Measurements from ENCODE around the gene BBLN.
"Not testable (repeated sequence)": the region's sequence is repeated elsewhere in the genome, so short reads cannot be mapped to it uniquely, and the experiment has no call there.

BBLN gene

DNA sequence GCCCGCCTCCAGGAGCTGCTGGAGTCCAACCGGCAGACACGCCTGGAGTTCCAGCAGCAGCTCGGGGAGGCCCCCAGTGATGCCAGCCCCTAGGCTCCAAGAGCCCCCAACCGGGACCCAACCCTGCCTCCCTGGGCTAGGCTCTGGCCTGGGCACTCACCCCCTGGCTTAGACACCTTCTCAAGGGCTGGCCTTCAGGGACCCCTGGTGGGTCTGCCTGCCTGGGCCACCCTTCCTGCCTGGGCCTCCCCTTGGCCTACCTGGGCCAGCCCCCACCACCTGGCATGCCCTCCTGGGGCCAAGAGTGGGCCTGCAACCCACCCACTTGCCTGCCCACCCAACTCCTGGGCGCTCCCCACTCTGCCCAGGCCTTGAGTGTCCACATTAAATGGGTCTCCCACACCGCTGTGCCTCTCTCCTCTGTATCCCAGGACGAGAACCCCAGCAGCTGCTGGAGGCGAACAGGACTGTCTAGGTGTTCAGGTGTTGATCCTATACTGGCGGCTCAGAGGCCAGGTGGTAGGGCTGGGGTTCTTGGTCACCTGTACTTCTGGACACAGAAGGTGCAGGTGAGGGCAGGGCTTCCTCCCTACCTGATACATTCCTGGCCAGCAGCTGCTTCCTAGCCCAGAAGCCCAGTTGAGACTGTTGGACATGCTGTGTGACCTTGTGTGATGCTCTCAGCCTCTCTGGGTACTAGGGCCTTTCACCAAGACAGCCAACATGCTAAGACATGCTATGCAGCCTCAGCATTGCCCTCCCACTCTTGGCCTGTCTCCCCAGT, 3.6 kb downstream of the BBLN start:
- Mint-ChIP-seq H3K36me3 (peaks cover 8% of the 10 kb centered on the region), H3K27me3 (no peaks in the 10 kb centered on the region), H3K9me3 (no peaks in the 10 kb centered on the region), H3K27ac (no peak overlapping the region), H3K4me3 (no peak overlapping the region), H3K4me1 (peaks cover 21% of the 10 kb centered on the region)

DNA sequence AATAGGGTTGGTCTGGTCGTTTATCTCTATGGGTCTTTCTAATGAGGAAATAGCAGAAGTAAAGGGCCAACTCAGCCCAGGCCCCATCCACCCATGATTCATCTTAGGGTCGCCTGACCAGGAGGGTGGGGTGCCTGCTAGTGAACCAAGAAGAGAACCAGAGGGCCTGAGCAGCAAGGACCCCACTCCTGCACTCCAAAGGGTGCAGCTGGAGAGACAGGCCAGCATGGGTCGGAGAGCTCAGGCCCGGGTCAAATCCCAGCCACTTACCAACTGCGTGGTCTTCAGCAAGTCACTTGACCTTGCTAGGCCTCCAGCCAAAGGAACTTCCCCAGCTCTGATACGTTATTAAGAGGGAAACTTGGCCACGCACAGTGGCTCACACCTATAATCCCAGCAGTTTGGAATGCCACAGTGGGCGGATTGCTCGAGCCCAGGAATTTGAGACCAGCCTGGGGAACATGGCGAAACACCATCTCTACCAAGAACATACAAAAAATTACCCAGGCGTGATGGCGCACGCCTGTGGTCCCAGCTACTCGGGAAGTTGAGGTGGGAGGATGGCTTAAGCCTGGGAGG, 4.3 kb downstream of the BBLN start:
- Mint-ChIP-seq H3K9me3 (no peaks in the 10 kb centered on the region), H3K27me3 (no peaks in the 10 kb centered on the region), H3K4me1 (peaks cover 18% of the 10 kb centered on the region), H3K27ac (no peak overlapping the region), H3K4me3 (no peak overlapping the region), H3K36me3 (peaks cover 9% of the 10 kb centered on the region)

DNA sequence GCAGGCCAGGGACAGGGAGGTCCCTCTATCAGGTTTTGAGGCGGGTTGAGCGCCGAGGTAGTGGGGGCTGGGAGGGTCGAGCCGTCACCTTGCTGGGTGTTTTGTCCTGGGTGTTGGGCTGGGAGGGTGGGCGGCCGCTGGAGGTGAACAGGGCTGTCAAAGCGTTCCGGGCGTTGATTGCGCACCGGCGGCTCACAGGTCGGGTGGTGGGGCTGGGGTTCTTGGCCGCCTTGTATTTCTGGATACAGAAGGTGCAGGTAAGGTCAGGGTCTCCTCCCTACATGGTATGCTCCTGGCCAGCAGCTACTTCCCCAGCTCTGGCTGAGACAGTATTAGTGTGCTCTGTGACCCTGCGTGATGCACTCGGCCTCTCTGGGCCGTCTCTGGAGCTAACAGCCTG, 6.1 kb downstream of the BBLN start:
- no peaks in the 10 kb centered on the region for H3K27me3 Mint-ChIP-seq
- H3K4me1 Mint-ChIP-seq, result peaks cover 13% of the 10 kb centered on the region
- H3K9me3 Mint-ChIP-seq, result no peaks in the 10 kb centered on the region
- H3K36me3 Mint-ChIP-seq, result peaks cover 9% of the 10 kb centered on the region
- no peak overlapping the region for H3K4me3 Mint-ChIP-seq
- H3K27ac Mint-ChIP-seq, result no peak overlapping the region

DNA sequence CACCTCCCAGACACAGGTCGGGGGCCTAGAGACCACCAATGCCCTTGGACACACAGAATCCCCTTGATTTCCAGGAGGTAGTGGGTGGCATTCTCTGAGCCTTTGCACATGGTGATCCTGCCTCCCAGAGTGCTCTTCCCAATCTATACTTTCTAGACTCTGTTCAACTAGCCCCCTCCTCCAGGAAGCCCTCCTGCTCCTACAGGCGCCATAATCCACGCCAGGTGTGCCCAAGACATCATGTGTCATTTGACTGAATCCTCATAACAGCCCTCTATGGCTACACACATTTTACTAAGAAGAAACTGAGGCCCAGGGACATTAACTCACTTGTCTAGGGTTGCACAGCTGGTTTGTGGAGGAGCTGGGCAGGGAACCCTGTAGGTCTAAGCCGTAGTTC, 7.1 kb downstream of the BBLN start:
- H3K4me1 Mint-ChIP-seq, result peaks cover 6% of the 10 kb centered on the region
- H3K27me3 Mint-ChIP-seq, result no peaks in the 10 kb centered on the region
- H3K4me3 Mint-ChIP-seq, result no peak overlapping the region
- no peak overlapping the region for H3K27ac Mint-ChIP-seq
- H3K9me3 Mint-ChIP-seq, result no peaks in the 10 kb centered on the region
- H3K36me3 Mint-ChIP-seq, result peaks cover 8% of the 10 kb centered on the region

DNA sequence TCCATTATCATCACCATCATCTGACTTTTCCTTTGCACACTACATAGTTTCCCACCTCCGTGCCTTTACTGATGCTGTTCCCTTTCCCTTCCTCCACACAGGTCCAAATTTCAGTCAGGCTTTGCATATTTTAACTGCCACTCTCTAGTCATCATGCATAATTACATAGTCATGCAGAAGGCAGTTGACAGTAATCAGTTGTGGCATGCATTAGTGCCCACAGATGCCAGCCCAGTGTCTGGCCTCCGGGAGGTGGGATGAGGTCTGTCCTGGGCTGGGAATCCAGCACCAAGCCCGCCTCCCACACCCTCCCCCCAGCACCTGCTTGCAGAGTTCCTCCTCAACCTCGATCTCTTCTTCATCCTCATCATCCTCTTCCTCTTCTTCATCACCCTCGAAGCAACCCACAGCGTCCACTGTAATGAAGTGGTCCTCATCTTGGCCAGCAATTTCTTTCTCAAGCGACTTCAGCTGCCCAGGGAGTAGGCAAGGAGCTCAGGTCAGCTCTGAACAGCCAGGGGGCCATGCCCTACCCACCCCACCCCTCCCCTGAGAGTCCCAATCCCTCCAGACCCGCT, 8.8 kb downstream of the BBLN start:
- Mint-ChIP-seq H3K4me1 (no peaks in the 10 kb centered on the region), H3K27ac (no peak overlapping the region), H3K36me3 (peaks cover 7% of the 10 kb centered on the region), H3K27me3 (no peaks in the 10 kb centered on the region), H3K9me3 (no peaks in the 10 kb centered on the region), H3K4me3 (no peak overlapping the region)

DNA sequence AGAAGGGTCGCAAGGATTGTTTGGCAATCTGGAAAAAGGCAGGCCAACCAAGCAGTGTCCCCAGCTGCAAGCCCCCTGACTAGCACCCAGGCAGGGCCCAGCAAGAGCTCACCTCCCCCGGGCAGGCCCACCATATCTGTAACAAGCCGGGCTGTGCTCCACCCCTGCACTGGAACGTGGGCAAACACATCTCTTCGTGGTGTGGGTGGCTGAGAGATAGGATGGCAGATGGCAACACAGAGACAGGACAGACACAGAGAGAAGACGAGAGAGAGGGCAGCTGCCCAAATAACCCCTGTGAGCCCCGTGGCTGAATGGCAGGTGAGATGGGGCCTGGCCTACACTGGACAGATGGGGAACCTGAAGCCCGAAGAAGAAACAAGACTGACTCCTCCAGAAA, 9.4 kb downstream of the BBLN start:
- H3K4me3 Mint-ChIP-seq, result no peak overlapping the region
- H3K36me3 Mint-ChIP-seq, result peaks cover 7% of the 10 kb centered on the region
- no peaks in the 10 kb centered on the region for H3K4me1 Mint-ChIP-seq
- H3K27ac Mint-ChIP-seq, result no peak overlapping the region
- H3K9me3 Mint-ChIP-seq, result no peaks in the 10 kb centered on the region
- no peaks in the 10 kb centered on the region for H3K27me3 Mint-ChIP-seq

DNA sequence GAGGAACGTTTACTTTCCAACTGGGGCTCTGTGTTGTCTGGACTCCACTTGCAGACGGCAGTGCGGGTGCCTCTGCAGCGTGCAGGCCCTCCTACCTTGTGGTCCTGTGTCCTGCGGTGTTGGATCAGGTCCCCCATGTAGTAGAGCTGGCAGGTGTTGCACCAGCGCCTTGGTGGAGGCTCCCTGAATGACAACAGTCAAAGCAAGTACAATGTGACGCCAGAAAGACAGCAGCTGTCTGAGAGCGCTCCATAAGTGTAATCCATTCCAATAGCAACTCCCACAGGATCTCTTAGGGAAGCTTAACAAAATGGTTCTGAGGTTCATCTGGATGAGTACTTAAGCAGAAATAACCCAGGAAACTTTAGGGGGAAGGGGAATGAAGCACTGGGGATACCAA, 9.9 kb downstream of the BBLN start:
- H3K27me3 Mint-ChIP-seq, result no peaks in the 10 kb centered on the region
- H3K4me3 Mint-ChIP-seq, result no peak overlapping the region
- no peaks in the 10 kb centered on the region for H3K4me1 Mint-ChIP-seq
- no peaks in the 10 kb centered on the region for H3K9me3 Mint-ChIP-seq
- no peak overlapping the region for H3K27ac Mint-ChIP-seq
- peaks cover 7% of the 10 kb centered on the region for H3K36me3 Mint-ChIP-seq

DNA sequence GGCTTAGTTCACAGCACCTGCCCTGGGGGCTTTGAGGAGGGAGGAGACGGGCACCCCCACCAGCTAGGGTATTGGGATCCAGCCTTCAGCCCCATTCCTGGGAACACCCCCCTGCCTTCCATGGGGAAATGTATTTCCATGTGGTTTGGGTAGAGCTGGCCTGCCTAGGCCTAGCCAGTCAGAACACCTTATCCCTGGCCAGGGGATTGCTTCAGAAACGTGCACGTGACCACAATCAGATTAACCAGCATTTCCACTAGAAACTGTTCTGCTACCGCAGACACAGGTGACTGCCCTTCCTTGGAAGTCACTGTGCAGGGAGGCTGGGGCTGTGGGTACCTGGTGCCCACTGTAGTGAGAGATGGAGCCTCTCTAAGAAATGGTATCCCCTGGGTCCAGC, 14.0 kb downstream of the BBLN start:
- H3K36me3 Mint-ChIP-seq, result no peaks in the 10 kb centered on the region
- H3K27me3 Mint-ChIP-seq, result no peaks in the 10 kb centered on the region
- no peaks in the 10 kb centered on the region for H3K4me1 Mint-ChIP-seq
- no peak overlapping the region for H3K27ac Mint-ChIP-seq
- no peak overlapping the region for H3K4me3 Mint-ChIP-seq
- no peaks in the 10 kb centered on the region for H3K9me3 Mint-ChIP-seq

DNA sequence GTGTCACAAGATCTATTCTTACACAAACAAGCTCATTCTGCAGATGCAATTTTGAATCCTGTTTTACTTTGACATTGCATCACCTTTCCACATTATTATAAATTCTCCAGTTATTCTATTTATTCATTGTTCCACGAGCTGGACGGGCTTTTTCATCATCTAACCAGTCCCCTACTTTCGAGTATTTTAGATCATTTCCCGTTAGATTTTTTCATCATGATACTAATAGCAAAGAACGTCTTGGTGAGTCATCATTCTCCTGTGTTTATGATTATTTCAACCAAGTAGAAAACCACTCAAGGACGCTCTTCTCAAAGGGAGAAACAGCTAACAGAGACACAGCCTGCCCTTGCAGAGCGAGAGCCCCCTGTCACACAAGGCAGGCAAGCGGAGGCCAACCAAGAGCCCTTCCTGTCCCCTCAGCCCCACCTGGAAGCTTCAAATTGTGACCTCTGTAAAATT, 15.1 kb downstream of the BBLN start:
- Mint-ChIP-seq H3K36me3 (peaks cover 2% of the 10 kb centered on the region), H3K27ac (no peak overlapping the region), H3K4me1 (no peaks in the 10 kb centered on the region), H3K27me3 (no peaks in the 10 kb centered on the region), H3K4me3 (no peak overlapping the region), H3K9me3 (no peaks in the 10 kb centered on the region)

DNA sequence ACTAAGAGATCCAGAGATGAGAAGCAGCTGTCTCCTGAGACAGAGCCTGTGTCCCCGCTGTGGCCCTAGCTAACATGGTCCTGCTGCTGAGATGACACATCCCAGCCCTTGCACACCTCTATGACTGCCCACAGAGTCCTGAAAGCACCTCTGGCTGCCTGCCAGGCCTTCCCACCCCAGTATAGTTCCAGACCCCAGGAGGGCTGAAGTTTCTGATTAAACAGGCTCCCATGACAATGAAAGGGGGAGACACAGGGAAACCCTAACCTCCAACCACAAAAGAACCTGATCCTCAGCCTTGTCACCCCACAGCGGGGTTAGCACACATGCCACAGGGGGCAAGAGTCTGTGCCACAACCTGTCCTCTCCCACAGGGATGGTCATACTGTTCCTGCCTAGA, 15.7 kb downstream of the BBLN start:
- no peak overlapping the region for H3K4me3 Mint-ChIP-seq
- peaks cover 4% of the 10 kb centered on the region for H3K36me3 Mint-ChIP-seq
- H3K27ac Mint-ChIP-seq, result no peak overlapping the region
- H3K4me1 Mint-ChIP-seq, result no peaks in the 10 kb centered on the region
- H3K27me3 Mint-ChIP-seq, result no peaks in the 10 kb centered on the region
- no peaks in the 10 kb centered on the region for H3K9me3 Mint-ChIP-seq

DNA sequence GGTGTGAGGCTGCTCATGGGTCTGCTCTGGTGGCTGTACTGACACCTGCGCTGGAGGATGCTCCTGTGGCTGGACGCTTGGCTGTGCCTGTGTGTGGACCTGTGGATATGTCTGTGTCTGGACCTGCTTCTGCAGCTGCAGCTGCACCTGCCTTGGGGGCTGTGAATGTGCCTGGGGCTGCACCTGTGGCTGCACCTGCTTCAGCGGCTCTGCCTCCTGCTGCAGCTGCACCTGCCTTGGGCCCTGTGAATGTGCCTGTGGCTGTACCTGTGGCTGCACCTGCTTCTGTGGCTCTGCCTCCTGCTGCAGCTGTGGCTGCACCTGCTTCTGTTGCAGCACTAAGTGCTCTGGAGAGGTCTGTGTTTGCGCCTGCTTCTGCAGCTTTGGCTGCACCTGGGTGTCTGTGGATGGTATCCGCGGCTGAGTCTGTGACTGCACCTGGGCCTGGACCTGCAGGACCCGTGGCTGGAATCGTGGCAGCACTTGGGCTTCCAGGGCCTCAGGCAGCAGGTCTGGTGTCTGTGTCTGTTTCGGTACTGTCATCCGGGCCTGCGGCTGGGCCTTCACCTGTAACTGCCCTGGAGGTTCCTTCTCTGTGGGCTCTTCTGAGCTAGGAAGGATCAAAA, 18.9 kb downstream of the BBLN start:
- Mint-ChIP-seq H3K9me3 (no peaks in the 10 kb centered on the region), H3K27ac (no peak overlapping the region), H3K4me3 (no peak overlapping the region), H3K36me3 (peaks cover 6% of the 10 kb centered on the region), H3K27me3 (no peaks in the 10 kb centered on the region), H3K4me1 (no peaks in the 10 kb centered on the region)

DNA sequence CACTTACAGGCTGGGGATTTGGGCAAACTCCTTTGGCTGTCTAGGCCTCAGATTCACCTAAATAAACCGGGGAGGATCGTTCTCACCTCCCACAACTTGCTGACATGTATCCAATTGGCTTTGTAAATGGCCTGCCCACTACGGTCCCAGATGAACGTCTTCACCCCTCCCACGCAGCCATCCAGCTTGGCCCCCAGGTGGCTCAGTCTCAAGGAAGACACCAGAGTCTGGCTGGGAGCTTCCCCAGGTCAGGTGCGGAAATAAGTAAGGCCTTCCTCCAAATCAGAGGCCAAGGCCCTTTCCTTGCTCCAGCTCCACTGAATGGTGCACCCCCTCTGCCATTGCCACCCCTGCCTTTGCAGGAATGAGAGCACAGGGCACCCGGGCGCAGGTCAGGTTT, 19.9 kb downstream of the BBLN start:
- Mint-ChIP-seq H3K36me3 (peaks cover 7% of the 10 kb centered on the region), H3K4me1 (no peaks in the 10 kb centered on the region), H3K4me3 (no peak overlapping the region), H3K27me3 (no peaks in the 10 kb centered on the region), H3K27ac (no peak overlapping the region), H3K9me3 (no peaks in the 10 kb centered on the region)

DNA sequence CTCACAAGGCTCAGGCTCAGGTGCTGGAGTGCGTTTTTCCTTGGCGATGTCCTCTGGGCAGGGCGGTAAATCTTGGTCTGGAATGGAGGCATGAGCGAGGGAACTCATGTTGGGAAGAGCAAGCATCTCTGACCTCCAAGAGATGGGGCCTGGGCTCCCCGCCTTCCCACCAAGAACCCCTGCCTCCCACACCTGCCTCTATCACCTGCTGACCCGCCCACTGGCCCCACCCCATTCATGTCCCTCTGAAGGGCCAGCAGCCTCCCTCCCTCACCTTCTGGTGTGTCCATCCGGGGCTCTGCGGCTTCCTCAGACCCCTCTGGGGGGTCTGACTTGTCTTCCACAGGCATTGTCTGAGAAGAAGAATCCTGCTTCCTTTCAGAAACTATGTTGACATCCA, 20.4 kb downstream of the BBLN start:
- Mint-ChIP-seq H3K9me3 (no peaks in the 10 kb centered on the region), H3K27ac (no peak overlapping the region), H3K27me3 (no peaks in the 10 kb centered on the region), H3K4me3 (no peak overlapping the region), H3K36me3 (peaks cover 7% of the 10 kb centered on the region), H3K4me1 (no peaks in the 10 kb centered on the region)

DNA sequence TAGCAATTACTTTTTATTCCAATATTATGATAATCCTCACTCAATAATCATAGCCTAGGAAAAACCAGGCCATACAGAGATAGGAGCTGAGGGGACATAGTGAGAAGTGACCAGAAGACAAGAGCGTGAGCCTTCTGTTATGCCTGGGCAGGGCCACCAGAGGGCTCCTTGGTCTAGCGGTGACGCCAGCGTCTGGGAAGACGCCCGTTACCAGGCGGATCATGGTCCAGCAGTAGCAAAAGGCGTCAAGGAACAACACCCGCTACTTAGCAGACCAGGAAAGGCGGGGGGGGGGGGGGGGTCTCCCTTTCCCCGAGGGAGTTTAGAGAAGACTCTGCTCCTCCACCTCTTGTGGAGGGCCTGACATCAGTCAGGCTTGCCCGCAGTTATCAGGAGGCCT, 21.4 kb downstream of the BBLN start:
- not testable (repeated sequence) for H3K36me3 Mint-ChIP-seq, H3K27me3 Mint-ChIP-seq, H3K4me3 Mint-ChIP-seq, H3K9me3 Mint-ChIP-seq, H3K27ac Mint-ChIP-seq, H3K4me1 Mint-ChIP-seq

DNA sequence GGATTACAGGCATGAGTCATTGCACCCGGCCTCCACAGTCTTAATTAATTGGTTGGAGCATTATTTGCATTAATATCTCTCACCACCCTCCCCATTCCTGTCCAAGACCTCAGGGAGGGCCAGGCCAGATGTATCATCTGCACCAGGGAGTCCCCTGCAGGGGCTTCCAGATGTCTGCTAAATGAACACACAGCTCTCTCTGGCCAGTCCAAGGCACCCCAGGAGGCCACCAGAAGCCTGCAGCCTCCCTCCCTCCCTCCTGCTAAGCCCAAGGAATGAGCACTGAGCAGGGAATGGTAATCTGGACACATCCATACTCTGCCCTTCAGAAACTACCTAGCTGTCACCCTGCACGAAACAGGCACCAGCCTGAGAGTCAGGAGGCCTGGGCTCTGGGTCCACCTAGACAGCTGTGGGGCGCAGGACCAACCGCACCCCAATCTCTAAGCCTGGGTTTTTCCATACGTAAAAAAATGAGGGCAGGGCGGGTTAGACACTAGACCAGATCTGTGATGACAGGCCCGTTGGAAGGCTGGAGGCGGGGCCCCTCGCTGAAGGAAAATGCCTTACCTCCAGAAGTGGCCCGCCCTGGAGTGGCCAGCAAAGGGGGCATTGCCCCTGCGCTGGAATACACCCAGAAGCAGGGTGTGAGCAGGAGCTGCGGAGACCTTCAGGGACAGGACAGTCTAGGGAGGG, 23.0 kb downstream of the BBLN start:
- H3K36me3 Mint-ChIP-seq, result peaks cover 9% of the 10 kb centered on the region
- peaks cover 13% of the 10 kb centered on the region for H3K4me1 Mint-ChIP-seq
- no peaks in the 10 kb centered on the region for H3K9me3 Mint-ChIP-seq
- no peaks in the 10 kb centered on the region for H3K27me3 Mint-ChIP-seq
- H3K4me3 Mint-ChIP-seq, result no peak overlapping the region
- no peak overlapping the region for H3K27ac Mint-ChIP-seq

Data from activated naive CD4-positive, alpha-beta T cell treated with anti-CD3 and anti-CD28 coated beads, Interleukin-2, amount 50 U/mL, for 24 hours (primary cell).